Iris pigment epithelial cell (primary cell): Measurements from ENCODE around the gene CUEDC1.

Experiments
- DNase-seq: peaks from one replicate; pipeline ENCODE4 v3.0.0-alpha.2; 2011; ENCODE audit warnings: low read depth

The CUEDC1 gene

GRCh38 chr17:57894848-57895247 is 60.4 kb downstream of the CUEDC1 start:
- no peak for DNase-seq

DNA sequence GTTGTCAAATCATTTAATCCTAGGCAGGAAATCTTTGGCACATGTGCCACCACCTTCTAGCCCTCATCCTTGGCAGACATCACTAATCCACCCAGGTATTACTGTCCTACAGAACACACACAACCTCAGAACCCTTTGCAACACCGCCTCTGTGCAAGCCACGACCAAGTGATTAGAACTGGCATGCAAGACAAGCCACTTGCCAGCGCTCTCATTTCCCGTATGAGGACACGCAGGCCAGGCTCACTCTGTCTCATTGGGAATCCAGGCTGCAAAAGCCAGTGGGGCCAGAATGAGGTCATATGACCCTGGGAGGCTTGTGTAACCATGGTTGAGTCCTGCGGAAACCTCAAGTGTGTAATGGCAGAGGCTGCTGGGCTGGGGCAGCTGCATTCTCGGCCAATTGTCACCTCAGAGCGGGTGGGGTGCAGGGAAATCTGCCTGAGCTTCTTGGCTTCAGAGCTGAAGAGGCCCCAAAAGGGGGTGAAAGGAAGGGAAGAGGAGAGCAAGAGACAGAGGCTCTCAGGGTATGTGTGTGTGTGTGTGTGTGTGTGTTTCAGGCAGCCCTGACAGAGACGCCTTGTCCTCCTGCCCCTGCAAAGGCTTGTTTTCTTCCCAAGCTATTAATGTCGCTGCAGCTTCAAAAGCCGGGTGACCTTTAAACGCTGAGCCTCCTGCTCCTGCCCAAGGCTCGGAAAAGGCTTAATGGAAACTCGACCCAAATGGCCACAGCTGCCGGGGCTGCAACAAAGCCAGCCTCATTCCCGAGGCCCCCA is 62.2 kb downstream of the CUEDC1 start:
- peak; percentile 99 for DNase-seq

DNA sequence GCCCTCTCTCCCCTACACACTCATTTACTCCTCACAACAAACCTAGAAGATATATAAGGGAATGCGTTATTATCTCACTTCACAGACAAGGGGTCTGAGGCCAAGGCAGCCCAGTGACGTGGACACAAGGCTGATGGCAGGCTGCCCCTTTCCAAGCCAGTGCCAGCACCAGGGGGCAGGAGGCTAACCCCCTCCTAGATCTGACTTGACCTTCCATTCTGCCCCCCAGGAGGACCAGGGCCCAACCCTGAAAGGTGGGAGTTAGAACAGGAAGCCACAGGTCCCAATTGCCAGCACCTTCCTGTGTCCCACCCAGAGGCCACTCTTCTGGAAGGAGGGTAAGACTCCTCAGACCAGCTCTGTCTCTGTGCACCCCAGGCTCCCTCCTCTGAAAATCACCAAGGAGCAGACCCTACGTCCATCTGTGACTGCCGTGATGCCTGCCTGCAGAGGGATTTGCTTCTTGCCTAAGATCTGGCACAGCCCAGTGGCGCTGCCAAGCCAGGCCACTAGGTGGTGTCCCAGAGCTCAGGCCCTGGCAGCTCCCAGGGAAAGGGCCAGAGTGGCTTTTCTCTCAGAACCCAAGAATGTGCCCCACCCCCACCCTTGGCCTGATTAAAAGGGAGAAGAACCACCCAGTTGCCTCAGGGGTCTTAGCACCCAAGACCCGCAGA is 62.9 kb downstream of the CUEDC1 start:
- DNase-seq, result peak; percentile 85

DNA sequence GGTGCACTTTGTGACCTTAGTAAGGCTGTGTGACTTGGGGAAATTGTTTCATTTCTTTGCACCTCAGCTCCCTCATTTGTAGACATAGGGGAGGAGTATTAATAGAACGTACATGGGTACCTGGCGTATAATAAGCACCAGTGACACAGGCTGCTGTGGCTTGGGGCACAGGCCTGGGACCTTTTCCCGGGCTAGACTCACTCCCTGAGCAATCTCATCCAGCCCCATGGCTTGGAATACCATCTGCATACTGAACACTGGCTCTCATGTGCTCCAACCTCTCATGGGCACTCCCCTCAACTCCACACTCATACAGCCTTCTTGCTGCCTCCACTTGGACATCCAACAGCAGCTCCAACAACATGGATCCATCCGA is 64.4 kb downstream of the CUEDC1 start:
- DNase-seq, result no peak

DNA sequence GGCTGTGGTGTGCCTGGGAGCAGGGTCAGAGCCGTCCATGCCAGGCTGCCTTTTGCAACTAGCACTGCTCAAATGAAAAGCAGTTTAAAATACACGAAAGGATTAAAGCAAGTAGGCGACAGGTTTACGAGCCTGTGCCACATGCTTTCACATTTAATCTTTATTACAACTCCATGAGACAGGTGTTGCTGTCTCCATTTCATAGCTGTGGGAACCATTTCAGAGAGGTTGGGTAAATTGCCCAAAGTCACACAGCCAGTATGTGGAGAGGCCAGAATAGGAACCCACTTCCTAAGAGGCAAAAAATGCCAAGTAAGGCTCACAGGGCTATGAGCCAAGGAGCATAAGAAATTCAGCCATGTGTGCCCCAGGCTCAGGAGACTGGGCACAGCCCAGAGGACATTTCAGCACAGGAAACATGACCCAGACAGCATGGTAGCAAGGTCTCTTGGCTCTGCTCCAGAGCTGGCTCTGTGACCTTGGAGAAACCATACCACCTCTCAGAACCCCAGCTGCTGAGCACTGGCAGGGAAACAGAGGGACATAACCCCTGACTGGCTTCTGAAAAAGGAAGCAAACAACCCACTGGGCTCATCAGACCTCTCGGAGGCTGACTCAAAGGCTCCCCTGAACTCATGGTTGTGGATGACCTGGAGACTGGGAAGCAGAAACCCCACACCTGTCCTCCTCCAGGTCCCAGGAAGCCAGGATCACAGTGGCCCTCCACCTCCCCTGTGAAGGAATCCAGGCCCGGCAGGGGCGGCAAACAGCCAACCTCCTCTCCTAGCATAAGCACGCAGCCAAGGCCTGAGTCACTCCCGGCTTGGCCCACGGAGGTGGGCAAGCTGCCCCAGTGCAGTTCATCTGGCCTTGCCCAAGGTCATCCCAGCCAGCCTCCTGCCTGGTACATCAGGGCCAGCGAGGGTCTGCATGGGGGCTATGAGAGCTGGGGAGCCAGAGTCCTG is 65.0 kb downstream of the CUEDC1 start:
- DNase-seq, result peak; percentile 78

DNA sequence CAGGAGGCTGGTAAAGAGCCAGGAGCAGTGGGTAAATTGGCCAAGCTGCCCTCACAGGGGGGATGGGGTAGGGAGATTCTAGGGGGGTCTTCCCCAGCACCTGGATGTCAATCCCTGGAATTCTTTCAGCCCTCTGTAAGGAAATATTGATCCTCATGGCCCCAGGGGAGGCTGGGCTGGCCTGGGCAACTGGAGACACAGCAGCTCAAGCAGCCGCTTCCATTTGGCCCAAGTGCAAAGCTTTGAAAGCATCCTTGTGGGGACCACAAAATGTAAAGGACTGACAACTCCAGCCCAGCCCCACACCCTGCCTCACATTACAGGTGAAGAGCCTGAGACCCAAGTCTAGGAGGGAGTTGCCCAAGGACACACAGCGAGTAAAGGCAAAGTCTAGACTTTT is 66.0 kb downstream of the CUEDC1 start:
- DNase-seq, result no peak

- no peak for DNase-seq
Measured at GRCh38 chr17:57888311-57889216, 66.6 kb downstream of the CUEDC1 start.

DNA sequence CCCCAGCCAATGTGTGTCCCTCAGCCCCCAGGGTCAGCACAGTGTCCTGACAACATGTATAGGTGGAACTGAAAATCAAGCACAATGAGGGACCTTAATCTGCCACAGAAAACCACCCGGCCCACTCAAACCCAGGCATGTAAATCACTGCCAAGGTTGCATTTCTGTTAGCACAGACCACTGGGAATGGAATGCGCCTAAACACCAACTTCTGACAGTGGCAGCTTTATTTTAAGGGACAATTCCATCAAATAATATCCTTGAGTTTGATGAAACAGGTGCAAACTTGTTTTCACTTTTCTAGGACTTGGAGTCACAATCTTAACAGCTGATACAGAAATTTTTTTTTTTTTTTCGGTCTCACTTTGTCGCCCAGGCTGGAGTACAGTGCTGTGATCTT is 68.1 kb downstream of the CUEDC1 start:
- no peak for DNase-seq

GRCh38 chr17:57886020-57886419 is 69.2 kb downstream of the CUEDC1 start:
- DNase-seq, result no peak

GRCh38 chr17:57885148-57885915 is 69.9 kb downstream of the CUEDC1 start:
- no peak for DNase-seq

DNA sequence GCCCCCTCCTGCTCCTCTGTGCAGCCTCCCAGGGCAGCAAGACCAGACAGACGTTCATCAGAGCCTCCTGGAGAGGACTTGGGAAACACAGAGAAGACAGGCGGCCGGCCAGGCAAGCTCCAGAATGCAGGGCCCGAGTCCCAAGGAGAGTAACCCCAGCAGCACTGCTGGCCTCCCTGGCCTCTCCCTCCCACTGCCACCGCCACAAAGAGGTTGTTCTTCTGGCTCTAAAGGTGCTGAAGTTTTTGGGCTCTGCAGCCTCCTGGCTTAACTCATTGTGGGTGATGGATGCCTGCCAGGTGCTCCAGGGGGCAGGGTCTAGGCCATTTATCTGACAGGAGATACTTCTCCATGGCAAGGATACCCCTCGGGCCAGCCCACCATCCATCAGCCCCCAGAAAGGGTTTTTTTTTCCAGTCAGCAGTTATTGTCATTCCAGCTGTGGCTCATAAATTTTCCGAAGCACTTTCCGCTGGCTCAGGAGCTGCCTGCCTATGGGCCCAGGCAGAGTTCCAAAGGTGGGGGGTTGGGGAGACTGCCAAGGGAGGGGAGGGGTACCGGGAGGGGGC is 73.3 kb downstream of the CUEDC1 start:
- DNase-seq, result no peak

DNA sequence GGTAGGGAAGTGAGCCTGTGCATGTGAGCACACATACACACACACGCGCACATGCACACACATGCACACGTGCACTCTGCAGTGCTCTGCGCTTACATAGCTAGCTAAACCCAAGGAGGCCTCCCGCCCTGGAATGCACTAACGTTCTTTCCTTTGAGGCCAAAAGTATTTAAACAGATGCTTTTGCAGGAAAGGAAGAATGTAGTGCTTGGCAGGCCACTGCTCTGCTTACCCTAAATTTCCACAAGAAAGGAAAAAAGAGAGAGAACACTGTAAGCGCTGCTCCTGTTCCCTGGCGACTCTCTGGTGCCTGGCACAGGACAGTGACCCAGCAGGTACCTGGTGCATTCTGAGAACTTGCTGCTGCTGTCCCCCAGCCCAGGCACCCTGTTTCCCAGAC is 74.1 kb downstream of the CUEDC1 start:
- peak; percentile 87 for DNase-seq

DNA sequence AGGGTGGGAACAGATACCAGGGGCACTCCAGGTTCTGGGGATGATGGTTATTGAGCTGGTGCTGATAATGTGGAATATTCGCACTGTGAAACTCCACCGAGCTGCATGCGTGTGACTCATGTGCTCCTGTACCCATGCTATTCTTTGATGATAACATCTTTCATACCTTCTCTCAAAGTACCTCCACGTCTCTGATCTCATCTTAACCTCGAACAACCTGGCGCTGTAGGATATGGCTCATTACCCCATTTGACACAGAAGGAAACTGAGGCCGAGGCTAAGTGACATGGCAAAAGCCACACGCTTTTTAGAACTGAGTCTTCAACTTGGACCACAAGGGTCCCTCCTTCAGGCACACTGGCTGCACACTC is 75.1 kb downstream of the CUEDC1 start:
- no peak for DNase-seq

- no peak for DNase-seq
Measured at GRCh38 chr17:57879437-57880085, 75.7 kb downstream of the CUEDC1 start.

DNA sequence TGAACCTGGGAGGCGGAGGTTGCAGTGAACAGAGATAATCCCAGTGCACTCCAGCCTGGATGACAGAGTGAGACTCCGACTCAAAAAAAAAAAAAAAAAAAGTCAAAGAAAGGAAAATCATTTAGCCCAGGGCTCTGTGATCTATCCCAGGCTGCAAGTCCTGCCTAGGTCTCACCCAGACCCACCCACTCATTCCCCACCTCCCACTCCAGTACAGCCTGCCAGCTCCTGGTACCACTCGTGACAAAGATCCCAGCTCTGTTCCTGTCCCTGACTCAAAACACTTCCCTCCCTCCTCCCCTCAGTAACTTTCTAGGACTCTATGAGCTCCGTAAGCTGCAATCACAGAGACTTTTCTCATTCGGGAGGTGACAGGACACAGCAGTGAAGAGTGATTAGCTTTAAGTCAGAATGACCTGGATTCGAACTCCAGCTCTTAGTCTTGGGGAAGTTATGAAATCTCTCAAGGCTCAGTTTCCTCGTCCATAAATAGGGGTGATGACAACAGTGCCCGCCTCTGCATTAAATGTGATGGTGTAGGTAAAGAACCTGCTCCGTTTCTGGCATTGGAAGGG is 77.3 kb downstream of the CUEDC1 start:
- no peak for DNase-seq

GRCh38 chr17:57876866-57877237 is 78.4 kb downstream of the CUEDC1 start:
- no peak for DNase-seq

DNA sequence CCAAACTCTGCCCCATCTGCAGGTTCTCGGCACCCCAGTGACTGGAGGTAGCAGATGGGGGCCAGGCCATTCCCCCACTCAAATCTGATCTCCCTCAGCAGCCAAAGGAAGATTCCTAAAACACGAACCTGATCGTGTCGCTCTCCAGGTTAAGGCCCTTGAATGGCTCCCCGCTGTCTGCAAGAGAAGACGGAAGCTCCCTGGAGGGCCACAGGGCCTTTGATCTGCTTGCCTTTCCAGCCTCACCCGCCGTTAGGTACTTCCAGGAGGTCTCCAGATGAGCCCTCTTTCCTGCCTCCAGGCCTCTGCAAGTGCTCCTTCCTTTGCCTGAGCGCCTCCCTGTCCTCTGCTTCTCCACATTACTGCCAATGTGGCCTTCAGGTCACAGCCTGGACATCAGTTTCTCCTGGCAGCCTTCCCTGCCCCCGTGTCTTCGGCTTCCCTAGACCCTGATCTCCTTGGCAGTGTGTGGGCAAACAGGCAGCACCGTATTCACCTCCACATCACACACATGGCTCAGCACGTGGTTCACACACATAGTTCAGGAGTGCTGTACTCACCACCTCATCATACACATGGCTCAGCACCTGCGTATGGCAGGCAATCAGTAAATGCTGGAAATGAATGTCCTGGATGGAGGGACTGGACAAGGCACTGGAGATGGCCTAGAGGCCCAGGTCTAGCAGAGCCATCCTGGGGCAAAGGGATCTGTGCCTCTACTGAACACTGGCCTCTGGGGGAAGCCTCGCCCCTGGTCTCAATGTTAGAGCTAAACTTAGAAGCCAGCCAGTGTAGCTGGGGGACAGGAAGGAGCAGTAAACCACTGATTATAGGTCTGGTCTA is 79.0 kb downstream of the CUEDC1 start:
- no peak for DNase-seq

- DNase-seq, result peak; percentile 98
Measured at GRCh38 chr17:57875290-57876022, 79.8 kb downstream of the CUEDC1 start.
